Stomach smooth muscle (tissue), 2 donors: Measurements from ENCODE around the gene SLC2A4.

Experiments
- H3K27ac ChIP-seq: one replicate; pipeline ENCODE4 v1.7.0; 2013; ENCODE audit warnings: mild to moderate bottlenecking, low read length, inconsistent platforms
- H3K27me3 ChIP-seq, 2 donors: one replicate each; pipeline ENCODE4 v1.7.0; 2013; ENCODE audit warnings: low read length in 2 of 2; ENCODE audit not compliant: insufficient read depth in 2 of 2, control insufficient read depth in 1 of 2
- H3K36me3 ChIP-seq, 2 donors: one replicate each; pipeline ENCODE4 v1.7.0; 2013; ENCODE audit warnings: low read length in 2 of 2; ENCODE audit not compliant: control insufficient read depth in 2 of 2, insufficient read depth in 2 of 2
- H3K4me1 ChIP-seq: one replicate; pipeline ENCODE4 v1.7.0; 2013; ENCODE audit warnings: low read length; ENCODE audit not compliant: control insufficient read depth, insufficient read depth
- H3K4me3 ChIP-seq, 2 donors: one replicate each; pipeline ENCODE4 v1.7.0; 2013; ENCODE audit warnings: low read length in 2 of 2
- H3K9ac ChIP-seq, 2 donors: one replicate each; pipeline ENCODE4 v1.7.0; 2013; ENCODE audit warnings: low read length in 2 of 2, mild to moderate bottlenecking in 1 of 2
- H3K9me3 ChIP-seq, 2 donors: one replicate each; pipeline ENCODE4 v1.7.0; 2013; ENCODE audit warnings: low read length in 2 of 2; ENCODE audit not compliant: control insufficient read depth in 2 of 2
- donor health status: healthy.
- donor health status: Pancreatic carcinoma.

SLC2A4 gene

GRCh38 chr17:7280519-7281073 lies 922 bp upstream of the SLC2A4 start:
- Histone ChIP-seq H3K27ac (peak overlapping the region; percentile 93), H3K36me3 (peaks cover 17 to 20% of the 10 kb centered on the region in 2 donors), H3K4me3 (peak overlapping the region; percentile 71 to 84), H3K9me3 (no peaks in the 10 kb centered on the region), H3K9ac (peak overlapping the region; percentile 68 to 71), H3K4me1 (peaks cover 49% of the 10 kb centered on the region), H3K27me3 (no peaks in the 10 kb centered on the region)

- Histone ChIP-seq H3K4me1 (peaks cover 53% of the 10 kb centered on the region), H3K4me3 (peak overlapping the region; percentile 75 to 84), H3K9me3 (no peaks in the 10 kb centered on the region), H3K9ac (peak overlapping the region; percentile 70 to 90), H3K27me3 (no peaks in the 10 kb centered on the region), H3K36me3 (peaks cover 26 to 31% of the 10 kb centered on the region in 2 donors), H3K27ac (peak overlapping the region; percentile 93)
Measured at GRCh38 chr17:7281953-7282751, 634 bp downstream of the SLC2A4 start.

- peak overlapping the region; percentile 93 for H3K27ac ChIP-seq
- H3K27me3 ChIP-seq: no peaks in the 10 kb centered on the region
- H3K4me1 ChIP-seq: peaks cover 53% of the 10 kb centered on the region
- no peaks in the 10 kb centered on the region for H3K9me3 ChIP-seq
- H3K4me3 ChIP-seq: peak overlapping the region; percentile 75 to 84
- peaks cover 26 to 31% of the 10 kb centered on the region in 2 donors for H3K36me3 ChIP-seq
- H3K9ac ChIP-seq: peak overlapping the region; percentile 70 to 90
Measured at GRCh38 chr17:7282752-7283321, 1.3 kb downstream of the SLC2A4 start.

GRCh38 chr17:7283471-7284216 lies 2.1 kb downstream of the SLC2A4 start:
- peaks cover 53% of the 10 kb centered on the region for H3K4me1 ChIP-seq
- H3K27ac ChIP-seq: peak overlapping the region; percentile 93
- H3K4me3 ChIP-seq: peak overlapping the region; percentile 75 to 84
- peaks cover 26 to 31% of the 10 kb centered on the region in 2 donors for H3K36me3 ChIP-seq
- H3K9ac ChIP-seq: peak overlapping the region; percentile 70 to 90
- no peaks in the 10 kb centered on the region for H3K27me3 ChIP-seq
- no peaks in the 10 kb centered on the region for H3K9me3 ChIP-seq

GRCh38 chr17:7284911-7285310 lies 3.4 kb downstream of the SLC2A4 start:
- H3K4me1 ChIP-seq: peaks cover 56% of the 10 kb centered on the region
- peak overlapping the region; percentile 93 for H3K27ac ChIP-seq
- H3K9ac ChIP-seq: no peak overlapping the region
- H3K9me3 ChIP-seq: no peaks in the 10 kb centered on the region
- no peak overlapping the region for H3K4me3 ChIP-seq
- peaks cover 26 to 31% of the 10 kb centered on the region in 2 donors for H3K36me3 ChIP-seq
- H3K27me3 ChIP-seq: no peaks in the 10 kb centered on the region

- Histone ChIP-seq H3K4me1 (peaks cover 54% of the 10 kb centered on the region), H3K9ac (no peak overlapping the region), H3K4me3 (no peak overlapping the region), H3K27ac (peak overlapping the region; percentile 93), H3K36me3 (peaks cover 26 to 31% of the 10 kb centered on the region in 2 donors), H3K27me3 (no peaks in the 10 kb centered on the region), H3K9me3 (no peaks in the 10 kb centered on the region)
Measured at GRCh38 chr17:7285679-7286078, 4.2 kb downstream of the SLC2A4 start.

GRCh38 chr17:7289256-7290032 lies 7.9 kb downstream of the SLC2A4 start:
- Histone ChIP-seq H3K27me3 (peaks cover 0 to 11% of the 10 kb centered on the region in 2 donors), H3K9me3 (no peaks in the 10 kb centered on the region), H3K9ac (no peak overlapping the region), H3K36me3 (peaks cover 21 to 23% of the 10 kb centered on the region in 2 donors), H3K4me1 (peaks cover 52% of the 10 kb centered on the region), H3K27ac (peak overlapping the region; percentile 24), H3K4me3 (no peak overlapping the region)

- H3K9me3 ChIP-seq: no peaks in the 10 kb centered on the region
- H3K4me3 ChIP-seq: no peak overlapping the region
- H3K36me3 ChIP-seq: peaks cover 14 to 16% of the 10 kb centered on the region in 2 donors
- peaks cover 0 to 14% of the 10 kb centered on the region in 2 donors for H3K27me3 ChIP-seq
- H3K27ac ChIP-seq: peak overlapping the region; percentile 24
- no peak overlapping the region for H3K9ac ChIP-seq
- H3K4me1 ChIP-seq: peaks cover 50% of the 10 kb centered on the region
Measured at GRCh38 chr17:7290166-7290565, 8.6 kb downstream of the SLC2A4 start.

GRCh38 chr17:7290685-7291084 lies 9.2 kb downstream of the SLC2A4 start:
- Histone ChIP-seq H3K36me3 (peaks cover 9 to 11% of the 10 kb centered on the region in 2 donors), H3K9ac (no peak overlapping the region), H3K4me1 (peaks cover 50% of the 10 kb centered on the region), H3K27ac (no peak overlapping the region), H3K27me3 (peaks cover 0 to 14% of the 10 kb centered on the region in 2 donors), H3K9me3 (no peaks in the 10 kb centered on the region), H3K4me3 (no peak overlapping the region)

GRCh38 chr17:7292194-7292593 lies 10.7 kb downstream of the SLC2A4 start:
- Histone ChIP-seq H3K4me1 (peaks cover 56% of the 10 kb centered on the region), H3K27me3 (peaks cover 0 to 14% of the 10 kb centered on the region in 2 donors), H3K4me3 (no peak overlapping the region)

More at GRCh38 chr17:7292194-7292593, 10.7 kb downstream of the SLC2A4 start:
- Histone ChIP-seq H3K27ac (peak overlapping the region; percentile 46), H3K9me3 (no peaks in the 10 kb centered on the region), H3K36me3 (no peaks in the 10 kb centered on the region), H3K9ac (peak overlapping the region in 1 of 2 donors; percentile 13)
